NCI-H460 (cell line): ENCODE measurements around the gene TRAPPC3. TPM values are rescaled to one million over a fixed set of nuclear protein-coding genes. Genes with fewer than 3 reads are reported as not detected.

Experiments used
- DNase-seq: peaks from one replicate; pipeline ENCODE4 v3.0.0-alpha.2; 2016; ENCODE audit warnings: low read depth; ENCODE audit errors: extremely low read depth
- total RNA-seq: library from RNA; depleted of rRNA; stranded (reverse); fragments of >200 nt; shearing (Covaris generic); gene quantifications from 2 replicates; pipeline ENCODE4 v1.2.3, GENCODE V29; 2014

The TRAPPC3 gene
- total RNA-seq, 1 experiment from 2014 or later, result 54.7 TPM

- no peak for DNase-seq
Observed at GRCh38 chr1:36128905-36129206, 20.4 kb downstream of the TRAPPC3 start.

GRCh38 chr1:36128126-36128904 is 21.0 kb downstream of the TRAPPC3 start:
- DNase-seq, result no peak

- DNase-seq, result no peak
Observed at GRCh38 chr1:36126797-36127500, 22.3 kb downstream of the TRAPPC3 start.

- no peak for DNase-seq
Observed at GRCh38 chr1:36126005-36126716, 23.1 kb downstream of the TRAPPC3 start.

- DNase-seq, result no peak
Observed at GRCh38 chr1:36125129-36125991, 23.9 kb downstream of the TRAPPC3 start, which contains the start of gene COL8A2. TSS of gene COL8A2 (minus strand) at chr1:36125222. CDS start at chr1:36100242, 24,980 bp downstream.

- DNase-seq, result no peak
Observed at GRCh38 chr1:36124404-36125128, 24.7 kb downstream of the TRAPPC3 start.

GRCh38 chr1:36123356-36123755 is 25.9 kb downstream of the TRAPPC3 start:
- no peak for DNase-seq

- DNase-seq, result no peak
Observed at GRCh38 chr1:36122062-36123030, 26.9 kb downstream of the TRAPPC3 start.

- DNase-seq, result no peak
Observed at GRCh38 chr1:36119456-36119855, 29.8 kb downstream of the TRAPPC3 start.

GRCh38 chr1:36118447-36119204 is 30.7 kb downstream of the TRAPPC3 start:
- no peak for DNase-seq

- DNase-seq, result no peak
Observed at GRCh38 chr1:36116901-36117300, 32.4 kb downstream of the TRAPPC3 start.

GRCh38 chr1:36115931-36116330 is 33.4 kb downstream of the TRAPPC3 start:
- no peak for DNase-seq

GRCh38 chr1:36115200-36115669 is 34.1 kb downstream of the TRAPPC3 start:
- no peak for DNase-seq

GRCh38 chr1:36114371-36114770 is 34.9 kb downstream of the TRAPPC3 start:
- DNase-seq, result no peak

- no peak for DNase-seq
Observed at GRCh38 chr1:36112823-36113222, 36.5 kb downstream of the TRAPPC3 start.

- no peak for DNase-seq
Observed at GRCh38 chr1:36111151-36111550, 38.1 kb downstream of the TRAPPC3 start.

- DNase-seq, result no peak
Observed at GRCh38 chr1:36109041-36109679, 40.1 kb downstream of the TRAPPC3 start.
